C4-2B (cell line): ENCODE results near the gene ZNF618.

Experiments
- H3K27ac ChIP-seq: fragments of 450-650 bp; 2 replicates; pipeline ENCODE4 v1.5.1; 2017
- CTCF ChIP-seq: fragments of 450-650 bp; conservative IDR thresholded peaks from 2 replicates; pipeline ENCODE4 v1.5.1; 2017; ENCODE audit warnings: mild to moderate bottlenecking
- ZFX ChIP-seq: fragments of 450-650 bp; IDR thresholded peaks from 2 replicates; pipeline ENCODE4 v1.6.1; 2017

ZNF618 gene

DNA sequence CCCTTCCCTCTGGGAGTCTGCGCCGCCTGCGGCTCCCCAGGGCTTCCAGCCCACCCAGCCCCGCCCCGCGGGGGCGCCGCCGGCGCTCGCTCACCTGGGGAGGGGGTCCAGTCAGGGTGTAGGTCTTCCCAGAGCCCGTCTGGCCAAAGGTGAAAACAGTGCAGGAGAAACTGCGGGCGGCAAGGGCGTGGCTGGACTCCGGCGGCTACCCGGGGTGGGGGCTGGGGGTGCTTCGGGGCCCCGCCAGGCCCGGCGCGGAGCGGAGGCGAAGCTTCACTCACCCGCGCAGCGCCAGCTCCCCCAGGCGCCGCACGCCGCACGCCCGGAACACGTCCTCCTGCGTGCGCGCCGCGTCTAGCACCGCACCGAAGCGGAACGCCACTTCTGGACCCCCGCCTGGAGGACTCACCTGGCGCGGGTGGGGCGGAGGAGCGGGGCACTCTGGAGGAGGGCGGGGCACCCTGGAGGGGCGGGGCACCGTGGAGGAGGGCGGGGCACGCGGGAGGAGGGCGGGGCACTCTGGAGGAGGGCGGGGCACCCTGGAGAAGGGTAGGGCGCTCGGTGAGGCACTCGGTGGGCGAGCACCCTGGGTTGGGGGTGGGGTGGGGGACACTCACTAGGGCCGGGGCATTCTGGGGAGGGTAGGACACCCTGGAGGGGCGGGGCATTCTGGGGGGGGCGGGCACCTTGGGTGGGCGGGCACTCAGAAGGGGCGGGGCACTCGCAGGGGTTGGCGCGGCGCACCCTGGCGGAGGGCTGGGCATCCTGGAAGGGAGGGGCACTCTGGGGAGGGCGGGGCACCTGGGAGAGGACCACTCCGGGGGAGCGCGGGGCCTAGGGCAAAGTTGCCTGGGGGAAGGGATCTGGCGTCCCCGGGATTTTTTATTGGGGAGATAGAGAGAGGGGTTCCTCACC is 222.2 kb downstream of the ZNF618 start:
- no peak overlapping the region; the same call in 1 of the 2 replicates for H3K27ac ChIP-seq
- TF ChIP-seq CTCF (no peak), ZFX (no peak)

DNA sequence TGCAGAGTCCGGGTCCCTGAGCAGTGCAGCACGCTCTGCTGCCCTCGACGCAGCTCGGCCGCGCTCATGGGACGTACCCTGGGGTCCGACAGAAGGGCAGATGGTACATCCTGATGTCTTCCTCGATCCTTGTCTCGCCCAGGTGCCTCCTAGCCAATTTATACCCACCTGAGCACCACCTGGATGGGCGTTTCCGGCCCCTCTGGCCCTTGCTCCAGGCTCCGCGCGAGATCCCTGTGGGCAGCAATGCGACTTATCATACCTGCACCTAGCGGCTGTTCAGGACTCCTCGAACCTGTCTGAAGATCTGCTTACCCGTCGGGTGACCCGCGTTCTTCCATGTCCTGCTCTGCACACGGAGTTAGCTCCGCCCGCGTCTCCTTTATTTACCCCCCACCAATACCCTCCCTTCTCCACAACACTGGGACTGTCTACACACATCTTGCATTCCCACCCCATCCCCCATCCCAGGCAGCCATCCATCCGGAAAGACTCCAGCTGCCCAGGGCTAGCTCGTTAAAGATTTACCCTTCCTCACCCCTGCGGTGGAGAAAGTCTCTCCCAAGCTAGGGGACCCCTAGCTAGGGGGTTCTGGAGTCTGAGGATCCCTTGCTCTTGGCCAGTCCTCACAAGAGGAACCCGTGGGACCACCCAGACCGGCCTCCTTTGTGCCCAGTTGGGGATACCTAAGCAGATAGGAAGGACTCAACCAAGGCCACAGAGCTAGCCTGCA is 223.0 kb downstream of the ZNF618 start, which contains the start of gene KIF12:
Gene KIF12 (minus strand): TSS at position 357 of the 733 bp plus-strand sequence. CDS start 16 bp downstream, at position 341.
- H3K27ac ChIP-seq, result no peak within 1 kb of the TSS; the same call in 1 of the 2 replicates
- TF ChIP-seq CTCF (no peak), ZFX (no peak)

- no peak overlapping the region for H3K27ac ChIP-seq
- TF ChIP-seq ZFX, result no peak
- no peak for TF ChIP-seq CTCF
These were observed 223.7 kb downstream of the ZNF618 start for GRCh38 chr9:114099669-114100270.

- TF ChIP-seq CTCF (no peak), ZFX (no peak)
- no peak overlapping the region for H3K27ac ChIP-seq
These were observed 224.4 kb downstream of the ZNF618 start for GRCh38 chr9:114100536-114100935.

- no peak for TF ChIP-seq CTCF
- TF ChIP-seq ZFX, result no peak
- H3K27ac ChIP-seq, result no peak overlapping the region
These were observed 226.4 kb downstream of the ZNF618 start for GRCh38 chr9:114102484-114102883.

GRCh38 chr9:114105236-114105635 is 229.1 kb downstream of the ZNF618 start:
- no peak overlapping the region for H3K27ac ChIP-seq
- TF ChIP-seq CTCF (no peak), ZFX (no peak)
